A204.1 (cell line): Measurements from ENCODE around the gene LYSMD4.

Experiments
- FAIRE-seq: peaks from 2 replicates; lab custom pipeline; 2012; peaks lifted over from hg19 to GRCh38; lab: Jason Lieb, UNC

LYSMD4 gene

DNA sequence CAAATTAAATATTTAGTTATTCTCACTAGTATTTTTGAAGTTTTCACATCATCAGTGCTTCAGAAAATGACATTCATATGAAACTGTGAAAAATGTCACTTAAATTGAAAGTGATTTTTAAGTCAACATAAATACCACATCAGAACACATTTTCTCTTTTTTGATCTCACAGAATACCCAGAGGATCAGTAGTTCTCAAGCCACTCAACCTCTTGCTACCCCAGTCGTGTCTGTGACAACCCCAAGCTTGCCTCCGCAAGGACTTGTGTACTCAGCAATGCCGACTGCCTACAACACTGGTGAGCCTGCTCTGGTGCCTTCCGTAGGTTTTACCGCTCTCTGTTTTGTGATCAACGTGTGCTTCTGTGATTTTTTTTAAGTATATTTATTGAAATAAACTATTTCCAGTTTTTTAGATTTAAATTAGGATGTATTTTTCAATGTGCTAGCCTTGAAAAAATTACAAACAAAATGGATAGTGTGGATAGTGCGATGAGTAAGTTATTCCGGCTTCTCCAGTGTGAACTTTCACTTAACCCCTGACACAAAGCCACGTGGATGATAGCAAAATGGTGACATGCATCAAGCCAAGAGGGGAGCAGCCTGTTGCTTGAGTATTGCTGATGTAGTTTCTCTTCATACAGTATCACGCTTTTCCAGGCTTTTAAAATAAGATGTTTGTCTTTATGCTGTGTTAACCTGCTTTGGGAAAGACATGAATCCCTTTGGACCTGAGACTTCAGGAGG, 26.5 kb downstream of the LYSMD4 start:
- no peak for FAIRE-seq

DNA sequence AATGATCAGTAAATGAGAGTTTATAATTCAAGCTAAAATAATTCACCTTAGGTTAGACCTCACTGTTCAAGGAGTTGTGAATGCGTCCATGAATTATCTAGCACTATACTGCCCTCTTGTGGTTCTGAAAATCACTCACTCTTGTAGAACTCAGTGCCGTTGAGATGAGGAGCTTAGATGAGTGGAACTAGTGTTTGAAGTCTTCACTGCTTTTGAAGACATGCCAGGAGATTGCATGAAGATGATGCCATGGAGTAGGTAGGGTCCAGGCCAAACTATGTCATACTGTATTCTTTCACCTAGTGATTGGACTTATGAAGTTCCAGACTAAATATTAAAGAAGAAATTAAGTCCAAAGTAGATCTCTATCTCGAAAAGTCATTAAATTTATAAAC, 28.8 kb downstream of the LYSMD4 start:
- FAIRE-seq, result peak; percentile 98

DNA sequence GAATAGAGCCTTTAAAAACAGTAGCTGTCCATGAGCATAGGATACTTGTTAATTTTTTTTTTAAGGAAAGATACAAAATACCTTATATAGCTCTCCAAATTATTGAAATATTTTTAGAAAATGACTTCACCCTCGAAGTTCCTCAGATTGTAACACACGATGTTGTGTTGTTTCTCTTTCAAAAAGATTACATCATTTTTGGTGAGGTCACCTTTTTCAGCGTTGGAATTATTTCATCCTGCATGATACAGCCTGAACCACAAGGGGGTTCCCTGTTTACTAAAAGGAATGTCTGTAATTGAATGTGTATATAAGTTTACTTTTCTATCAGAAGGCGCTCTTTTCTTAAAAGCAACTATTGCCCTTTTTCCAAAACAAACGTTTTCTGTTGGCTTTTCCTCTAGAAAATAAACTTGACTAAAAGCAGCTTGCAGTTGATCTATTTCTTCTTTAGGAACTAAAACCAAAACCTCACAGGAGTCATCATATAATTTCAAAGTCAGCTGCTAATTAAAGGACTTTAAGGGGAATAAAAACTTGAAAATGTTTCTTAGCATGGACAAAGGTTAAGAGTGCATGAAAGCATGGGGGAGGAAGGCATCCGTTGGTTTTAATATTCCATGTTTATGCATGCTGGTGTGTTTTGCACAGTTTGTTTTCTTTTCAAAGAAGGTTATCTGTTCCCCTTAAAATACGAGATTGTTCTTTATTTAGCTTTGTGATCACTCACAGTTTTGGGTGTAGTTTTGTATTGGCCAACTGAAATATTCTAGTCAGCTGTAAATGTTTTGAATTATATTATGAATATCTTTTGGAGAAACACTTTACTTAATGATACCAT, 29.4 kb downstream of the LYSMD4 start:
- FAIRE-seq, result peak; percentile 46

DNA sequence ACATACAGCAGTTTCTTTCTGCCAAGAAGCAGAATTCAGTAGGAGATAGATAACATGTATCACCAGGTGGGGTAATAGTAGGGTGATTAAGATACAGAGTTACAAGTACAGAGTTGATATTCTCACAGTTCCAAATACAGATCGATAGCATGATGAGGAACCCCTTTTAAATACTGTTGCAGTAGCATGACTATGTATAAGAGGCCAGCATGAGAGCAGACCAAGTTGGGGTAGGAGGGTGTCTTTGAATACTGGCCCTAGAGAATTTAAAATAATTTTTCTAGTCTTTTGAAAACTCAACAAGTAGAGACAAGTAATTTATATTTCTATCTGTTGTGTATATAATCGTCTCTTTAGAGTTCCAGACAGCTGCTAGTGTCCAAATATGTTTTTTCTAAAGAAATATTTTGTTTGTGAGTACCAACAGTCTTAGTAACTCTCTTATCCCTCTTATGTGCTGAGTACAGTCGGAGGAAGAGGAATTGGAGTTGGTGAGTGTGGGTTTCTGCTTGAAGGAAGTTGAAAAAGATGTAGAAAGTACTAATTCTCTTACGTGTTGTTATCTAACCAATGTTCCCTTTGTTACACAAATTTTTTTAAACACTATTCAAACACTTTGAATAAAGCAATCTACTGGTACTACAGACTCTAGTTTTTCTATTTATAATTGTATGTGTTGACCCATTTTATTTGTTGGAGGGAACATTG, 30.2 kb downstream of the LYSMD4 start:
- FAIRE-seq, result no peak

DNA sequence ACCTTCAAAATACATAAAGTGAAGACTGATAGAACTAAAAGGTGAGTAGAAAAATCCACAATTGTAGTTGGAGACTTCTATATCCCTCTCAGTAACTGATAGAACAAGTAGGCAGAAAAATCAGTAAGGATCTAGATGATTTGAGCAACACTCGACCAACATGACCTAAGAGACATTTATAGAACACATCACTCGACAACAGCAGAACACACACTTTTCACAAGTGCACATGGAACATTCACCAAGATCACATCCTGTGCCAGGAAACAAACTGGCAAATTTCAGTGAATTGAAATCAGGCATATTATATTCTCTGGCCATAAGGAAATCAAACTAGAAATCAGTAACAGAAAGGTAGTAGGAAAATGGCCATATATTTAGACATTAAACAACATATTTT, 37.1 kb downstream of the LYSMD4 start:
- FAIRE-seq, result no peak

DNA sequence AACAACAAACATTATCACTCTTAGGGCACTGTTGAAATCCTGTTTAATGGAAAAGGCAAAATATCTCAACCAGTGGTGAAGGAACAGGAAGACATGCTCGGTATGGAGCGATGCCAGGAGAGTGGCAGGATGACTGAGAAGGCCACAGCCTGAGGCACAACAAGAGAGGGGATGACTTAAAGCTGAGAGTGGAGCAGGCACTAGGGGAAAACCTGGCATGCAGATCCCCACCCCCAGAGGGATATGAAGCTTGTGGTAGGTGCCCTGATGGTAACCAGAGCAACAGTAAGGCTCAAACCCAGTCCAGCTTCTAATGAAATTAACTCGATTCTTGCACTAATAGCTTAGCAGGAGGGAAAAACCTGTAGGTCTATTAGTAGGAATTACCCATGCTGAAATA, 40.4 kb downstream of the LYSMD4 start:
- no peak for FAIRE-seq

DNA sequence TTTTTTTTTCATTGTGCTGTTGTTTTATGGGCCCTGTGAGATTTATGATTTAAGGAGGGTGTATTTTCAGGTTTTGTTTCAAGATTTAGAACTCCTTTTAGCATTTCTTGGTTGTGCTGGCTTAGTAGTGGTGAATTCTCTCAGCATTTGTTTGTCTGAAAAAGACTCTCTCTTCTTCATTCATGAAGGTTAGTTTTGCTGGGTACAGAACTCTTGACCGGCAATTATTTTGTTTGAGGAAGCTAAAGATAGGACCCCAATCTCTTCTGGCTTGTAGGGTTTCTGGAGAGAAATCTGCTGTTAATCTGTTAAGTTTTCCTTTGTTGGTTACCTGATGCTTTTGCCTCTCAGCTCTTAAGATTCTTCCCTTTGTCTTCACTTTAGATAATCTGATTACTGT, 46.9 kb downstream of the LYSMD4 start:
- FAIRE-seq, result no peak

DNA sequence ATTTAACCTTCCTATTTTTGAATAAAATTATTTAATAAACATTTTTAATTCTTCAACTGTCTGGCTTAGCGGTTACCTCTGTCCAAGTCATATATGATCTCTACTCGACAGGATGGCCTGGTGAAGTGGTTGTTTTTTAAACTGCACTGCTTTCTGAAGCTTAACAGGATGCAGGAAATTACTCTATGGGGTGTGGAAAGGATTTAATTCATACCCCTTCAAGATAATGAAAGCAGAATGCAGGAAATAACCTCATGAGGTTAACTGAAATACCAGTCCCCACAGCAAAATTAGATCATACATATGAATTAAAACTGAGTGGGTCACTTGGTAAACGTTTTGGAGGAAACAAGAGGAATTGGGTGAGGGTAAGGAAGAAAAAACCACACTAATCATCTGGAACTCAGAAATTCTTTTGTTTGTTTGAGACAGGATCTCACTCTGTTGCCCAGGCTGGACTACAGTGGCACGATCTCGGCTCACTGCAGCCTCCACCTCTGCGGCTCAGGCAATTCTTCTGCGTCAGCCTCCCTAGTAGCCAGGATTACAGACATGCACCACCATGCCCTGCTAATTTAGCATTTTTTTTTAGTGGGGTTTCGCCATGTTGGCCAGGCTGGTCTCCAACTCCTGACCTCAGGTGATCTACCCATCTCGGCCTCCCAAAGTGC, 50.1 kb downstream of the LYSMD4 start:
- FAIRE-seq, result no peak

DNA sequence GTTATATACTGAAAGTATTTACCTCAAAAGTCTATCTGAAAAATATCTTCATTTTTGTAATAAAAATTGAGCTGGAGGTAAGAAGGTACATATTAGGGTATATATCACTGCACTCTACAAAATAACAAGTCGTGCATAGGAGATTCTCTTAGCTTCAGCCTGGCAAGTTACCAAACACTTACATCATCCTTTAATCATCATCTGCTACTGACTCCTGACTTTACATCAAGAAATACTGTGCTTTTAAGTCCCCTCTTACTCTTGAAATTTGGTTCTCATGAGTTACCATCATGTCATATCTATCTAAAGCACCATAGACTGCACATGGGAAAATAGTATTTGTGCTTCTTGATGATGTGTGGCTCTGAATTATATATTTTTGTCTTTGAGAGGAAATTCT, 50.8 kb downstream of the LYSMD4 start:
- FAIRE-seq, result no peak

DNA sequence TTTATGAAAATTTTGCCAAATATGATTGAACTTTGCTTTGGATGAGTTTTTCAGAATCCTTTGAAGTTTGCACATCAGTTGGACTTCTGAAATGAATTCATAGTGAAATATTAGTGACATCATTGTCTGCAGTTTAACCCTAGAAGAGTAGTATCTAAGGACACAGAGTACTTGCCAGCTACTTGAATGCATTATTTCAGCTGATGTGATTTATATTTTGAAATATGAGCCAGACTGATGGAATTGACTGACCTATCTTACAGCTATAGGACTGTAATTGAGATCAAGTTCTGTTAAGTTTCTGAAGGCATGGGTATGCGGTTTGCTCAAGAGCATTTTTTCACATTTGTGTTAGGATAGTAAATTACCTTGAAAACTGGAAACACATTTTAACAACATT, 51.2 kb downstream of the LYSMD4 start:
- FAIRE-seq, result no peak

DNA sequence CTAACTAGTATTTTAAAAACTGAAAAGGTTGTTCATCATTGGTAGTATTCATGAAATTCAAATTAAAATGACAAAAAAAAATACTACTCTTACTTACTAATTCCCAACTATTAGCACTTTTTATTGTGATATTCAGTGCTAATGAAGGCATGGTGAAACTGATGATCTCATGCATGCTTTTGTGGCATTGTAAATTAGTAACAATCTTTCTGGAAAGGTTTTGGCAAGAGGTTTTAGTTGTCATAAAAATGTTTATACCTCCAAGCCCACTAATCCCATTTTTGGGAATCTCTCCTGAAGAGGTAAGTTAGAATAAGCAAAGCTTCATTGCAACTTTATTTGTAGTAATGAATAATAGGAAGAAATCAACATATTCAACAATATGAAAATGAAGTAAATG, 53.0 kb downstream of the LYSMD4 start:
- no peak for FAIRE-seq

DNA sequence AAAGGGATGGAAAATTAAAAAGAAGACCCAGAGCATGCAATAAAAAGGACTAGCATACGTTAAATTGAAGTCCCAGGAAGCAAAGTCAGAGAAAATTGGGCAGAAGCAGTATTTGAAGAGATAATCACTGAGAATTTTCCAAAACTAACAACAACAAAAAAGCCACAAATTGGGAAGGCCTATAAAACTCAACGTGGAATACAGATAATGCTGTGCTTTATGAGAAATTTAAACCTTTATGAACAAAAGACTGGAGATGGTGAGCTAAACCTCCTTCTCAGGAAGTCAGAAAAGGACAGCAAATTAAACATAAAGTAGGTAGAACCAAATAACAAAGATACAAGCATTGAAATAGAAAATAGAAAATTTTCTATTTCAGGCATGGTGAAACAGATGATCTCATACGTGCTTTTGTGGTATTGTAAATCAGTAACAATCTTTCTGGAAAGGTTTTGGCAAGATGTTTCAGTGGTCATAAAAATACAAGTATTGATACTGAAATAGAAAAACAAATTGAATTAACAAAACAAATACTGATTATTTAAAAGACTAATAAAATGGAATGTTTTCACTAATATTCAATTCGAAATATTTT, 55.6 kb downstream of the LYSMD4 start:
- FAIRE-seq, result no peak
